GM21367 (cell line): ENCODE data around the gene CLSTN2.

Source experiments
- ATAC-seq: cut with Tn5 transposase; IDR thresholded peaks from one replicate; pipeline ENCODE4 v1.9.1; 2021; ENCODE audit not compliant: unreplicated experiment

The CLSTN2 gene

DNA sequence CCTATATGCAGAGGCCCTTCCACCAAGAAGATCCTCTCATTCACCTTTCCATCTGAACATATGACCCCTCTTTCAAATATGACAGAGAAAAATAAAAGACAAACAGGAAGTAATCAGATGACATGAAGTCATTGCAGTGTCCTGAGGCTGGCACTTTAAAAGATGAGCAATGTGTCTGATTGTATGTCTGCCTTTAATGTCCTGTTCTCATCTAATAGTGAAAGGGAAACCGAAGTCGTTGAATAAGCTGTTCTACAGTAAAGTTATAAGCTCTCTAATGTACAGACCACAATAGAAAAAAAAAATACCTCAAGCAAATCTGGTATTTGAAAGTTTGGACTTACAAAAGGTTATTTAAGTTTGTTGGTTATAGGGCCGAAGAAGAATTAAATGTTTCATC lies 243.0 kb downstream of the CLSTN2 start:
- peak; percentile 60 for ATAC-seq

GRCh38 chr3:140178482-140178881 lies 243.5 kb downstream of the CLSTN2 start:
- no peak for ATAC-seq

DNA sequence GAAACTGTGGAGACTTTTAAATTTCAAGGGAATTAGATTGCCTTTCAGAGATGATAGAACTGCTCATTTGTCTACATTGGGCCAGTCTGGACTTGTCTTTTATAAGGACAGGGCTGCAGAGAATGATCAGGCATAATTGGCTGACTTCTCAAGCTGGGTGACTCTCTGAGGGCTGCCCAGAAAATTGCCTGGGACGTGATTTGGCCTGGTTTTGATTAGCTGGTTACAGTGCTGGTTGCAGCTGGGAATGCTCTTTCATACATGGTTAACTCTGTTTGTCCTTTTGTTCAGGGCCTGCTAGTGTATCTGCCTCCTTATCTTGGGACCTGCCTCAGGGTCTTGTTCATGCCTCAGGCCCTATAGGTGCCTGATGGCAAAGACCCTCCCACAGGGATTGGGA lies 245.6 kb downstream of the CLSTN2 start:
- no peak for ATAC-seq

DNA sequence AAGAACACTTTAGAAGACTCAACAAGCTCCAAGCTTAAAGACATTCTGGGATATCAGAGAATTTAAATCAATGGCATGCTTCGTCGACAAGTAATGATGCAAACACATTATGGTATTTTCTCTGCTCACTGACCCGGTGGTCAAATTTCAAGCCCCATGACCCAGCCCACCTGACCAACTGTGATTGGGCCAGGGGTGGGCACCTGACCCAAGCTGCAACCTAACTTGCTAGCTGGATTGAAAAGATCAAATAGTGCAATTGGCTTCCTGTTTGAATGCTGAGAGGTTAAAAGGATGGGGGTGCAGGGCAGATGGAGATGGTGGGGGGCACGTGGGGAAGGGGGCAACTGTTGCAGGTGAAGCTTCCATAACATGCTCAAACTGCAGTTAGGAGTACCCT lies 250.4 kb downstream of the CLSTN2 start:
- no peak for ATAC-seq

- no peak for ATAC-seq
Measured at GRCh38 chr3:140186421-140186920, 251.5 kb downstream of the CLSTN2 start.

- no peak for ATAC-seq
Measured at GRCh38 chr3:140187028-140187427, 252.0 kb downstream of the CLSTN2 start.

- no peak for ATAC-seq
Measured at GRCh38 chr3:140187656-140188221, 252.8 kb downstream of the CLSTN2 start.

- ATAC-seq = no peak
Measured at GRCh38 chr3:140188285-140188684, 253.3 kb downstream of the CLSTN2 start.

DNA sequence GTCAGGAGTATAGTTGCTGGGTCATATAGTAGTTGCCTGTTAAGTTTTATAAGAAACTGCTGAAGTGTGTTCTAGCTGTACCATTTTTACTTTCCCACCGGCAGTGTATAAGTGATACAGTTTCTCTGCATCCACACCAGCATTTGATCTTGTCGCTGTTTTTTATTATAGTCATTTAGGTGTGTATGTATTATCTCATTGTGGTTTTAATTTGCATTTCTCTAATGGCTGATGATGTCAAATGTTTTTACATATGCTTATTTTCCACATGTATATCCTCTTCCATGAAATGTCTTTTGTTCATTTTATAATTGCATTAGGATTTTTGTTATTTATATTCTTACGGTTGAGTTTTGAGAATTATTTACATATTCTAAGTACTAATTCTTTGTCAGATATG lies 254.3 kb downstream of the CLSTN2 start:
- no peak for ATAC-seq

GRCh38 chr3:140189976-140190375 lies 255.0 kb downstream of the CLSTN2 start:
- ATAC-seq = no peak

DNA sequence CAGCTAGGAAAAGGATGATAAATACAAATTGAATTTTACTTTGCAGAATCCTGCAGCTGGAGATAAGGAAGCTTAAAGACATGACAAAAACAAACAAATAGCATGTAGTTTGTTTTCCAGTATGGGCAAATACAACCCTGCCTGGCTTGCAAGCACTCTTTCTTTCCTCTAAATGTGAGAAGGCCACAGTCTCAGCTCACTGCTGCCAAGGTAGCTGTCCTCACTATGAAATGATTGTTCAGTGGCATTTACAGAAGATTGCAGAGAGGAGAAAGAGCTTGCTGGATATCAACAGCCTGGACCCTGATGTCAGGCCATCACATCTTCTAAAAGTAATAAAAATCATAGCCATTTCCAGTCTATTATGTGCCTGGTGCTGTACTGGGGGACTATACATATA lies 262.0 kb downstream of the CLSTN2 start:
- no peak for ATAC-seq

GRCh38 chr3:140198242-140198641 lies 263.3 kb downstream of the CLSTN2 start:
- ATAC-seq = no peak

DNA sequence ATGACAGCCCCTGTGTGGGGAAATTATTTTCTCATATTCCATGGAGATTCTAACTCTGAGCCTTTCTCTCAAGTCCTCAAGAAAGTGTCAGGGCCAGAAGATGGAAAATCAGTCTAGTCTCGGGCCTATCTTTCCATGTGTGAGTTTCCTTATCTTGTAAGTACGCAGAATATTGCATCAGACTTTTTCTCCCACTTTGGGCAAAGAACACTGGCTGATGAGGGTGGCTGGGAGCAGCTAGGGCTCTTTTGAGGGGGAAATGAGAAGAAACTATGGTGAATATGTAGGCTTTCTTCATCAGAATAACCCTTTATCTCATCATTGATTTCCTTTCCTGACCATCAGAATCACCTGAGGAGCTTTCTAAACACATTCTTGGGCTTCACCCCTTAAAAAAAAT lies 264.0 kb downstream of the CLSTN2 start:
- ATAC-seq = no peak

DNA sequence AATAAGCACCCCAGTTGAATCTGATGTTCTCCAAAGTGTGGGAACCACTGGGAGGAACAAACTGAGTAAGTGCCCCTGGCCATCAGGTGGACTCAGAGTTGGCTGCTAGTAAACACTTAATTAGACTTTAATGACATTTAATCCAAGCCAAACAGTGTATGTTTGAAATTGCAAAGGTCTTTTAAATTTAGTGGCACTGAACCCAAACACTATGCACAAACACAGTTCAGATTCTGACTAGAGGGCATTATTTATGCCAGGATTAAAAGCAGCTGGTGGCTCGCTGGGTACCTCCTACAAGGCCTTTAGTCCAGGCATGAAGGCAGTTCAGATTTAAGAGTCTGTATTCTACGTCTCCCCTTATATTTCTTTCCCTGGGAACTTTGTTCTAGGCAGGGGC lies 264.8 kb downstream of the CLSTN2 start:
- ATAC-seq = no peak

- no peak for ATAC-seq
Measured at GRCh38 chr3:140203510-140203909, 268.5 kb downstream of the CLSTN2 start.

GRCh38 chr3:140204271-140204984 lies 269.4 kb downstream of the CLSTN2 start:
- ATAC-seq = no peak

DNA sequence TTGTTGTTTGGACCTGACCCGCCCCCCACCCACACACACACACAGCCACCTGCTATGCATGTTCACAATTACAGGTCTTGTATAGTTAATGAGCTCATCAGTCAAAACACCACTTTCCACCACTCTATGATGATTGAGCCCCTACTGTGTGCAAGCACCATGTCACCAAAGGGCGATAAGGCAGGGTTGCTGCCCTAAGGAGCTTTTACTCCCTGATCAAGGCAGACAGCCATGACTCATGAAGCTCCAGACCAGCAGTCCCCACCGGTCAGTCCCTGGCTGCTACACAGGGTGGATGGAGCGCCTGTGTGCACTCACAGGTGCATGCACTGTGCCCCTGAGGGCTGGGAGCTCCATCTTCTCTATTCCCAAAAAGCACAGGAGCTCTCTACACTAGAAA lies 270.6 kb downstream of the CLSTN2 start:
- ATAC-seq = no peak

- no peak for ATAC-seq
Measured at GRCh38 chr3:140206196-140207040, 271.4 kb downstream of the CLSTN2 start.

DNA sequence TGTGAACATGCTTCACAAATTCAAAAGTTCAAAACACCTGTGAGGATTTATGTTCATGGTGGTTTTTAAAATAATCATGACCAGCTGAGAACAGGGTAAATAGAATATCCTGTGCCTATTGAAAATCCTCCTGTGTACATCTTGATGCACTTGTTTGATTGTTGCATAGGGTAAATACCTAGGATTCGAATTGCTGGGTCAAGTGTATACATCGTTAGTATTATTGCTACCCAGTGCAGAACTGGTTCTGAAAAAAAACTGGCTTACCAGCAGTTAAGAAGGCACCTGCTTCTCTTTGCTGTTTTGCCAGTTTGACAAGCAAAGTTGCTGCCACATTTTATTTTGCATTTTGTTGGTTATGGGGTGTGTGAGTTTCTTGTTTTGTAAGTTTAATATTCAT lies 272.6 kb downstream of the CLSTN2 start:
- ATAC-seq = no peak

GRCh38 chr3:140216249-140216648 lies 281.3 kb downstream of the CLSTN2 start:
- no peak for ATAC-seq

DNA sequence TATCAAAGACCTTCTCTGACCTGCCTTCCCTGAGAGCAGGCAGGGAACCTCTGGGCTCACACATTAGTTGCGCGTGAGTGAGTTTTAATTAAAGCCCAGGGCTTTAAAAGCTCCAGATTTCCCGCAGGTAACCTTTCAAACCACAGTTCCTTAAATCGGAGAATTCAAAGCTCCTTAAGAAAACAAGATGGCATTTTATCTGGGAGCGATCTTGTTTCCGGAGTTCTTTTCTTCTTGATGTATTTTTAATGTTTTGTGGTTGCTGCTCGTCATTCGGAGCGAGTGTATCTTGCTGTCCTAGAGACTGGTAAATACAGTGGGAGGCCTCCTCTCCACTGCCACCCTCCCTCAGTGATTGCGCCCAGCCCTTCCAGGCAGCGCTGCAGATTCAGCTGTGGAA lies 284.3 kb downstream of the CLSTN2 start:
- ATAC-seq = no peak

DNA sequence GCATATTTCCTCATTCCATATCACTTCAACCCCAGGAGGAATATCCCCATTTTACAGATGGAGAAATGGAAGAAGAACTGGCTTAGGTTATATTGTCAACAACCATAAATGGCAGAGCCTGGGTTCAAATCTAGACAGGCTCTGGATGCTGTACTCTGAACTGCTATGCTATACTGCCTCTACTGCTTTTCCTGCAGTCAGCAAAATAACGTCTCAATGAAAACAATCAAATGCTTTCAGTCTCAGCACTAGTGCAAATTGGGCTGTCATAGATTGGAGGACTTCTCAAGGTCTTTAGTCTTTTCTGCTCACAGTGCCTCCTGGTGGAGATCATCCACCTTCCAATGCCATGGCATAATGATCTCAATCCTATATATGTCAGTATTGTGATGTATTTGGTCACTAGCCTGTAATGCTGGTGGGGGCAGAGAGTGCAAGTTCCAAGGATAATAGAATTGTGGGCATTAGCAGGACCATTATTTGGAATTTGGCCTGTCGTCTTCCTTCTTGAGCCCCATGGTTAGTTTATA lies 285.0 kb downstream of the CLSTN2 start:
- peak; percentile 49 for ATAC-seq
